ENCODE data around the gene DNPEP. TPM values are rescaled to one million over a fixed set of nuclear protein-coding genes. Genes with fewer than 3 reads are reported as not detected.
A peak's percentile ranks its signal among the peaks of the same experiment; 100 is the strongest.

The DNPEP gene
- total and polyA plus RNA-seq, 2 donors (not counting 3 experiments of a cell fraction or from before 2014, with no cell fraction given): 40.4 to 77.5 TPM

GRCh38 chr2:219388121-219388906 is 602 bp upstream of the DNPEP start:
- dilution Hi-C loops (cut with MboI; ENCODE audit: extremely low pct_ligation_motif_present, low sequenced_read_pairs): no loop called here
- no peaks in the 10 kb centered on the region for H3K9me1 ChIP-seq (replicated peaks; ENCODE audit: control insufficient read depth, extremely low read depth, insufficient read depth, low read length)
- H4K20me1 ChIP-seq (replicated peaks; ENCODE audit: control insufficient read depth, extremely low read depth, insufficient read depth, low read length): no peaks in the 10 kb centered on the region
- H3K4me2 ChIP-seq (ENCODE audit: insufficient read depth, low read length): peak overlapping the region; percentile 87
- H3K79me2 ChIP-seq (ENCODE audit: control insufficient read depth, insufficient read depth, low read length): no peaks in the 10 kb centered on the region
- peak overlapping the region; percentile 94 for H2AFZ ChIP-seq (ENCODE audit: low read depth, low read length)
- no TSS peak for BruUV-seq (replicated peaks)
- peaks cover 0 to 19% of the 10 kb centered on the region in 2 experiments for H3K36me3 ChIP-seq (ENCODE audit: control insufficient read depth in 2 of 2, extremely low read depth in 1 of 2, insufficient read depth in 2 of 2, low read length in 2 of 2)
- intact Hi-C loops (cut with micrococcal nuclease): loop anchor here (1.0 to 10.0 kb wide), 6 partner anchors 91 to 824 kb away; partner anchors contain the start of genes CNOT9, DNAJB2, GMPPA and STK11IP
- H3K9ac ChIP-seq (replicated peaks; ENCODE audit: extremely low read depth, insufficient read depth, low read length): peak overlapping the region; percentile 13
- peaks cover 9% of the 10 kb centered on the region for H3K4me1 ChIP-seq (ENCODE audit: control insufficient read depth, extremely low read depth, insufficient read depth, low read length)
- H3K27me3 ChIP-seq (ENCODE audit: control insufficient read depth in 2 of 2, insufficient read depth in 2 of 2, low read length in 2 of 2): peaks cover 2% of the 10 kb centered on the region in 2 experiments
- POLR2A ChIA-PET: interaction anchor here (0.6 to 1.1 kb wide), 8 partner anchors 10 to 729 kb away, joined by 3 to 7 read pairs (median 4); partner anchors contain the start of genes BCS1L, DNAJB2 and ZNF142
- FAIRE-seq (peak; percentile 90), DNase-seq (ENCODE audit: low read depth, low spot score) (peak; percentile 96)
- no peaks in the 10 kb centered on the region for H3K9me3 ChIP-seq (replicated peaks; ENCODE audit: control insufficient read depth, insufficient read depth, low read length)
- CTCF ChIA-PET: interaction anchor here (0.6 to 6.4 kb wide), 16 partner anchors 10 to 728 kb away, joined by 3 to 50 read pairs (median 4); partner anchors contain the start of genes GLB1L, GMPPA and STK16
- H3K27ac ChIP-seq (ENCODE audit: insufficient read depth, low read depth, low read length): no peak overlapping the region
- no peak for TF ChIP-seq MYC (IDR thresholded peaks at IDR 0.05; ENCODE audit: low read depth, low read length)
- TF ChIP-seq MAX (IDR thresholded peaks at IDR 0.05; ENCODE audit: insufficient read depth, insufficient read length): no peak
- TF ChIP-seq JUN (IDR thresholded peaks at IDR 0.05; ENCODE audit: borderline replicate concordance, insufficient read depth, insufficient read length, low read depth): no peak
- TF ChIP-seq CTCF (IDR thresholded peaks at IDR 0.05; ENCODE audit: extremely low read depth in 1 of 2, insufficient read depth in 1 of 2, low read depth in 1 of 2, low read length in 2 of 2): peak; percentile 47 to 56
- peak; percentile 49 for TF ChIP-seq POLR2AphosphoS5 (IDR thresholded peaks at IDR 0.05; ENCODE audit: insufficient read depth, low read depth, low read length)
- no peak for TF ChIP-seq GATA2 (IDR thresholded peaks at IDR 0.05; ENCODE audit: insufficient read depth, insufficient read length, low read depth, low read length)
- TF ChIP-seq FOS (IDR thresholded peaks at IDR 0.05; ENCODE audit: borderline replicate concordance, insufficient read depth, low read length): no peak
- TF ChIP-seq POLR2A (IDR thresholded peaks at IDR 0.05; ENCODE audit: low read depth, low read length): no peak
- H3K4me3 ChIP-seq (replicated peaks in 1 of 3; ENCODE audit: insufficient read depth in 1 of 3, low read depth in 1 of 3, low read length in 3 of 3): peak overlapping the region in 2 of 3 experiments; percentile 46 to 55
